HG02571 (cell line): ENCODE results near the gene TUBD1.

Experiments
- ATAC-seq: cut with Tn5 transposase; IDR thresholded peaks from one replicate; pipeline ENCODE4 v1.9.1; 2021; ENCODE audit warnings: mild to moderate bottlenecking, moderate library complexity; ENCODE audit not compliant: unreplicated experiment

Gene TUBD1

GRCh38 chr17:59827721-59828477, 64.8 kb downstream of the TUBD1 start:
- ATAC-seq, result no peak

- ATAC-seq, result no peak
These were observed 65.9 kb downstream of the TUBD1 start for GRCh38 chr17:59826706-59827453.

DNA sequence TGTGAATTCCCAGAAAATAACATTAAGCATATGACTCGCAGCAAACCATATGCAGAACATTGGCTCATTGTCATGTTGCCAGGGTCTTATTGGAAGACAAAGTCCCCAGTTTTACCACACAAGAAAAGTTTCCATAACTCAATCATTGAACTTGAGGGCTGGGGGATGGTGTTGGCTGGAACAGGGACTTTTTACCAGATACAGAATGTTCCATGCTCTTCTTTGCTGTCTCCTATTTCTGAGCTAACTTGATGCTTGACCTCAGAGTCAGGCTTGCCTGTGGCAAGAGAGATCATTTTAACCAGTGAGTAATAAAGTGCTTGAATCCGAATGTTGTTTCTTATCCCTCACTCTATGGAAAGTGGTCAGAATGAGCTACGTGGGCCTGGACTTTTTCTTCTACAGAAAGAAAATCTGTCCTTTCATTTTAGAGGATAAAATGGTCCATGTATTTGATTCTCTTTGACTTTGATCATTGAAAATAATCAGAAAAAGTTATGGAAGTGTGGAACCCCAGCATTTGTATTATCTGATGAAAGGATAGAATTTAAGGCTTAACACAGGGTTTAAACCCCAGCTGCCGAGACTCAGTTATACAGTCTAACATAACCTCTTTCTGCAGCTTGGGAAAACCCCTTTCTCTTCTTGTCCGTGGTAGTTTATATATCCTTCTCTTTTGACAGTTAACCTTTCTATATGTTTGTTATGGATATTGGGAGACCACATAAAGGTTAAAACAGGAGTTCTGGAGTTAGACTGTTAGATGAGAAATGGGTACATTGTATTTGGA, 67.0 kb downstream of the TUBD1 start:
- no peak for ATAC-seq

GRCh38 chr17:59815965-59816364, 76.8 kb downstream of the TUBD1 start:
- ATAC-seq, result no peak

DNA sequence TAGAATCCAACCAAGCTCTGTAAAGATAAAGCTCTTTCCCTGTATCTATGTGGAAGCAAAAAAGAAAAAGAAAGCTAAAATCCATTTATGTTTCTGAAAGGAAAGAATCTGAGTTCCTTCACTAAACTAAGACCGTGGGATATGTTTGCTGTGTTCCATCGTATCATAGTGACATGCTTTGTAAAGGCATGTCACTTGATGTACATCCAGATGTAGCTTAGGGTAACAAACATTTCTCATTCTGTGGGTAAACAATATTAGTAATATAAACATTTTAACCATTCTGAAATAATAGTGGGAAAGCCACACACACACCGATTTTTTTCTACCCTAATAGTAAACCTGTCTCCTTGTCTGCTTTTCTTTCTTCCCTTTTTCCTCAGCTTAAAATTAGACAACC, 78.1 kb downstream of the TUBD1 start:
- no peak for ATAC-seq

DNA sequence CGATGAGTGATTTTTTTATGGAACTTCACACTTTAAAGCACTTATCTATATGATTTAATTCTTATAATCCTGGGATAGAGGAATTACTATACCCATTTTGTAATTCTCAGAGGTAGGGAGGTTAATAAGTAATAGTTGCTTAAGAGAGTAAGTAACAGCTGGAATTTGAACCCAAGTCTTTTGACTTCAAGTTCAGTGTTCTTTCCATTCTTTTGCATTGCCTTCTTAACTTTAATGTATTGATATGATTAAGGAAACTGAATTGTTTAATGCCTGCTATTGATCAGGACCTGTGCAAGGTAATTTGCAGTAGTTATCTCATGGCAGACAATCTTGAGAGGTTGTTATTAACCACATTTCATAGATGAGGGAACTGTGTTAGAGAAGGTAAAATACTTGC, 78.5 kb downstream of the TUBD1 start:
- ATAC-seq, result no peak

DNA sequence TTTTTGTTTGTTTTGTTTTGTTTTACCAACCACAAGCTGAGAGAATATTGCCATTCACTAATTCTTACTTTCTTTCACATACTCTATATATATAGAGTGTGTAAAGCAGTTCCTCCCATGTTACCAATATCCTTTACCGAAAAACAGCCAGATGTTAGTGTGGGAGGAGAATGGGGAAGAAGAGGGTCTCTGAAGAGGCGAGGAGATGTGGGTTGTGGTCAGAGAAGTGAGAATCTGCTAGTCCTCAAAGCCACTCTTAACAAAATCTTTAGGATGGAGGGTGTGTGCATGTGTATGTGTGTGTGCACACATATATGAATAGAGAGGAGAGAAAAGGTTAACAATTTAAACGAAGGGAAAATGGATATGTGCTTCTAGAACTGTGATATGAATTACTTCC, 80.6 kb downstream of the TUBD1 start:
- ATAC-seq, result no peak

GRCh38 chr17:59811209-59811608, 81.5 kb downstream of the TUBD1 start:
- ATAC-seq, result no peak

GRCh38 chr17:59810894-59811153, 81.9 kb downstream of the TUBD1 start:
- no peak for ATAC-seq
